Left forelimb (tissue), 1 donor: ENCODE measurements around the gene LAMTOR2.
A peak's percentile ranks its signal among the peaks of the same experiment; 100 is the strongest.

Source experiments
- DNase-seq: peaks from one replicate; pipeline ENCODE4 v3.0.0-alpha.2; 2018; ENCODE audit warnings: low spot score

LAMTOR2 gene

DNA sequence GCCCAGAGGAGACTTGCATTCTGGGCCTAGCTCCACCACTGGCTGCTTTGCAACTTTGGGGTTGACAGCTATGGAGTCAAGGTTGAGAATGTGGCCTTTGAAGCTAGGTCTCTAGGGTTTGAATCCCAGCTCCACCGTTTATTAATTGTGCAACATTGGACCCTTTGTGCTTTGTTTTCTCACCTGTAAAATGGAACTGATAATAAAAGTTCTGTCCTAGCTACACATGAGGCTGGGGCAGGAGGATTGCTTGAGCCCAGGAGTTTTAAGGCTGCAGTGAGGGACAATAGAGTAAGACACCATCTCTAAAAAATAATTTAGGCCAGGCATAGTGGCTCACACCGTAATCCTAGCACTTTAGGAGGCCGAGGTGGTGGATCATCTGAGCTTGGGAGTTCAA is 44.7 kb downstream of the LAMTOR2 start:
- DNase-seq = no peak

DNA sequence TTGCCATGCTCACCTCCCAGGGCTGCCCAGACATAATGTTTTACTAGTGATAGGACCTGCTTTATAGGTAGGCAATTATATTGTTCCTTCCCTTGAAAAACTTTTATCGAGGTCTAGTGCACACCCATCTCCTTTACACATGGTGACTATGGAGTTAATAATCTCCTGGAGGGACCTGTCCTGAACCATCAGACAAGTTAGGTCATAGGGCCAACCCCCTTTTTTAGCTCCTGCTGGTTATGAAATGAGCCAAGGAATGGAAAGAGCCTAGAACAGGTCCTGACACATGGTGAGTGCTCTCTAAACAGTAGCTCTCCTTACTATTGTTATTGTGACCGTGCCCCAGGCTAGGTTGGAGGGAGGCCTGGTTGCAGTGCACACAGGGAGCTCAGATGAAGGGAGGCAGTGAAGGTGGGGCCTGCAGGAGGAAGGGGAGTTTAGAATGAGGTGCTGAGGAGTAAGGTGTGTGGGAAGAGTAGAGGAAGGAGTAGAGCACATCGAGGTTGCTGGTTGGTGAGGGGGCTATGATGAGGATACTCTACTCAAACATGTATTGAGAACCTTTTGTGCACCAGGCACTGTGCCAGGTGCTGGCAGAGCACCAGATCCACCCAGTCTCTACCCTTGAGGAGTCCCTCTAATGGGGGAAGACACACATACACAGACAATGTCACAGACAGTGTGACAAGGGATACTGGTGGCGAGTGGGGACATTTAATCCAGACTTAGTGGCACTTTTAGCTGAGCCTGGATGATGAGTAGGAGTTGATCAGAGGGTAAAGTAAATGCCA is 45.8 kb downstream of the LAMTOR2 start:
- no peak for DNase-seq

- DNase-seq = no peak
These were observed 47.3 kb downstream of the LAMTOR2 start for GRCh38 chr1:156101880-156102279.

DNA sequence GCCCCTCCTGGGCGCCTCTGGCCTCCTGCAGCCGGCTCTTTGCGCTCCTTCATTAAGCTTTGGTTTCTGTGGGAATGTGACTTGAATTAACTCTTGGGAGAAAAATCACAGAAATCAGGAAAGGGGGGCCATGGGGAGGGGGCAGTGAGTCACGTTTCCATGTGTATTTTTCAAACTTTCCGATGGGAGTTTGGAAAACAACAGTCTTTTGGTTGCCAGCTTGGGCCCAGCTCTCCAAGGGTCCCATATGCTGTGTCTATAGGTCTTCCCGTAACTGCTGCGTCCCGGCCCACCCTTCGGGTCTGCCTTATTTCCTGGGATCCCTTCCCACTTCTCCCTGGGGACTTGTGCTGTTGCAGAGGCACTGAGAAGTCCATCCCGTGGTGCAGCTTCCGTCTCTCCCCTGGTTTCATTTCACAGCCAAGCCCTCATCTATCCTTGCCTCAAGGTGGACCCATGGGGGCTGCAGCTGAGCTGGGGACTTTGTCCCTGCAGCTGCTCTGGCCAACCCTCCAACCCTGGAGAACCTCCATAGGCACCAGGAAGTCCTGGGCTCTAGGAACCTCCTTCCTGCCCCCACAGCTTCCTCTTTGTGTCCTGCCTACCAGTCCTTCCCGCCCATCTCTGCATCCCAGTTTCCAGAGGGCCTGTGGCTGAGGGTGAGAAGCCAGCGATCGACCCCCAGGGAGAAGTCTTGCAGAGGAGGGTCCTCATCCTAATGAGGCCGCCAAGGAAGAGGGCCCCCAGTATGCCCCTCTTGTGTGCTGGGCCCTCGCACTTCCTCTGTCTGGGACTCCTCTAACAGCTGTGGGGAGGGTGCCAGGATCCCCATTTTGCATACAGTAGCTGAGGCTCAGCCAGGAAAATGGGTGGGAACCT is 48.3 kb downstream of the LAMTOR2 start:
- peak; percentile 71 for DNase-seq

DNA sequence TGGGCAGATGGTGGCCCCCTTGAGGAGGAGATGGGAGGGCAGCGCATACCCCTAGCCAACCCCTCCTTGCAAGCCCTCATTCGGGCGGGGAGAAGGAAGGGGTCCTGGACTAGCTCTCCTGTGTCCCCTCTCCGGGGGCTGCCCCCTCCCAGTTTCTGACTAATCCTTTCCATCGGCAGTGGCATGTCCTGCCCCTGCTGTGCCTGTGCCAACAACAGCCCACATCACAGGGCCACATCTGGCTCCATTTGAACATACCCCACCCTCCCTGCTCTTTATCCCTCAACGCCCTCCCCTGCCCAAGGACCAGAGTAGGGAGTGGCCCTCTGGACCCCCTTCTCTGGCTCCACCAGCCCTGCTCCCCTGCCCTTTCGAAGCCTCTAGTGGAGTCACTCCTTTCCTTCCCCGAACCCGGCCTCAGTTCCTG is 49.0 kb downstream of the LAMTOR2 start:
- DNase-seq = peak; percentile 82

GRCh38 chr1:156104065-156104810 is 49.7 kb downstream of the LAMTOR2 start:
- peak; percentile 87 for DNase-seq

- DNase-seq = peak; percentile 80
These were observed 50.6 kb downstream of the LAMTOR2 start for GRCh38 chr1:156104861-156105832.

GRCh38 chr1:156106624-156107488 is 52.3 kb downstream of the LAMTOR2 start:
- DNase-seq = no peak

DNA sequence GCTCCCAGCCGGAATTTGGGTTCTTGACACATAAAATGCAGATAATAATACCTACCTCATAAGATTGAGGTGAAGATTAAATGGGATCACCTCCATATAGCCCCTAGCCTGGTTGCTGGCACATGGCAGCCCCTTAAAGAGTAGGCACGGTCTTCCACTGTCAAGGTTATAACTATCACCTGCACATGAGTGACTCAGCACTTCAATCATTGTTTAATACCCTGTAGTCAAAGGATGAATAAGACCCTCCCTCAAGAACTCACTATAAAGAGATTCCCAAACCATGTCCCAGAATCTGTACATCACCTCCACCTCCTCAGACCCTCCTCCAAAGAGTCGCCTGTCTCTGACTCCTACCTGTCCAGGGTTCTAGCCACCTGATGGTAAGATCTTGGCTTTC is 53.5 kb downstream of the LAMTOR2 start:
- DNase-seq = no peak
